ENCODE measurements around the gene MSH2.
"Not testable (repeated sequence)": the region's sequence is repeated elsewhere in the genome, so short reads cannot be mapped to it uniquely, and the experiment has no call there.

Gene MSH2

GRCh38 chr2:47414682-47415458, 11.9 kb downstream of the MSH2 start:
- Histone ChIP-seq H4K20me1 (ENCODE audit: insufficient read depth, low read length) (no peaks in the 10 kb centered on the region), H3K27ac (ENCODE audit: low read length) (no peak overlapping the region), H3K36me3 (replicated peaks; ENCODE audit: low read depth, low read length) (peaks cover 26% of the 10 kb centered on the region), H2AFZ (ENCODE audit: low read depth, low read length) (no peak overlapping the region), H3K9ac (ENCODE audit: low read length) (no peak overlapping the region), H3K4me1 (ENCODE audit: low read length) (no peaks in the 10 kb centered on the region), H3K79me2 (ENCODE audit: low read length) (0 out of 2 replicates have a peak, but pooled peaks cover 3% of the 10 kb centered on the region), H3K9me3 (ENCODE audit: insufficient read depth, low read length) (no peaks in the 10 kb centered on the region), H3K4me3 (ENCODE audit: low read length) (no peak overlapping the region), H3K4me2 (ENCODE audit: low read length) (no peak overlapping the region), H3K27me3 (ENCODE audit: low read depth, low read length) (no peaks in the 10 kb centered on the region)
- TF ChIP-seq CTCF (IDR thresholded peaks at IDR 0.05; ENCODE audit: low read depth, low read length) (no peak), EZH2phosphoT487 (IDR thresholded peaks at IDR 0.05; ENCODE audit: low read depth) (no peak)

GRCh38 chr2:47420214-47420613, 17.3 kb downstream of the MSH2 start:
- Histone ChIP-seq H3K9ac (ENCODE audit: low read length) (no peak overlapping the region), H2AFZ (ENCODE audit: low read depth, low read length) (no peak overlapping the region), H3K4me2 (ENCODE audit: low read length) (no peak overlapping the region), H4K20me1 (ENCODE audit: insufficient read depth, low read length) (no peaks in the 10 kb centered on the region), H3K4me3 (ENCODE audit: low read length) (no peak overlapping the region), H3K36me3 (replicated peaks; ENCODE audit: low read depth, low read length) (peaks cover 27% of the 10 kb centered on the region), H3K9me3 (ENCODE audit: insufficient read depth, low read length) (no peaks in the 10 kb centered on the region), H3K27ac (ENCODE audit: low read length) (no peak overlapping the region), H3K27me3 (ENCODE audit: low read depth, low read length) (no peaks in the 10 kb centered on the region), H3K79me2 (ENCODE audit: low read length) (no peaks in the 10 kb centered on the region), H3K4me1 (ENCODE audit: low read length) (no peaks in the 10 kb centered on the region)
- TF ChIP-seq EZH2phosphoT487 (IDR thresholded peaks at IDR 0.05; ENCODE audit: low read depth) (no peak), CTCF (IDR thresholded peaks at IDR 0.05; ENCODE audit: low read depth, low read length) (no peak)

- H2AFZ ChIP-seq (ENCODE audit: low read depth, low read length); H3K27me3 ChIP-seq (ENCODE audit: low read depth, low read length); H3K9me3 ChIP-seq (ENCODE audit: insufficient read depth, low read length); H3K4me3 ChIP-seq (ENCODE audit: low read length); H3K4me1 ChIP-seq (ENCODE audit: low read length); H3K79me2 ChIP-seq (ENCODE audit: low read length); H3K4me2 ChIP-seq (ENCODE audit: low read length); H4K20me1 ChIP-seq (ENCODE audit: insufficient read depth, low read length); H3K9ac ChIP-seq (ENCODE audit: low read length); H3K27ac ChIP-seq (ENCODE audit: low read length): not testable (repeated sequence)
- H3K36me3 ChIP-seq (replicated peaks; ENCODE audit: low read depth, low read length) = peaks cover 27% of the 10 kb centered on the region
Measured at GRCh38 chr2:47420683-47421082, 17.7 kb downstream of the MSH2 start.

GRCh38 chr2:47422016-47422415, 19.1 kb downstream of the MSH2 start:
- no peak overlapping the region for H3K27ac ChIP-seq (ENCODE audit: low read length)
- no peaks in the 10 kb centered on the region for H3K4me1 ChIP-seq (ENCODE audit: low read length)
- H3K4me2 ChIP-seq (ENCODE audit: low read length) = no peak overlapping the region
- H3K4me3 ChIP-seq (ENCODE audit: low read length) = no peak overlapping the region
- H2AFZ ChIP-seq (ENCODE audit: low read depth, low read length) = no peak overlapping the region
- peaks cover 19% of the 10 kb centered on the region for H3K36me3 ChIP-seq (replicated peaks; ENCODE audit: low read depth, low read length)
- H4K20me1 ChIP-seq (ENCODE audit: insufficient read depth, low read length) = no peaks in the 10 kb centered on the region
- H3K9me3 ChIP-seq (ENCODE audit: insufficient read depth, low read length) = no peaks in the 10 kb centered on the region
- H3K9ac ChIP-seq (ENCODE audit: low read length) = no peak overlapping the region
- H3K27me3 ChIP-seq (ENCODE audit: low read depth, low read length) = no peaks in the 10 kb centered on the region
- no peaks in the 10 kb centered on the region for H3K79me2 ChIP-seq (ENCODE audit: low read length)
- TF ChIP-seq EZH2phosphoT487 (IDR thresholded peaks at IDR 0.05; ENCODE audit: low read depth) (no peak), CTCF (IDR thresholded peaks at IDR 0.05; ENCODE audit: low read depth, low read length) (no peak)
